ENCODE data around the gene PTPN14.

The PTPN14 gene

DNA sequence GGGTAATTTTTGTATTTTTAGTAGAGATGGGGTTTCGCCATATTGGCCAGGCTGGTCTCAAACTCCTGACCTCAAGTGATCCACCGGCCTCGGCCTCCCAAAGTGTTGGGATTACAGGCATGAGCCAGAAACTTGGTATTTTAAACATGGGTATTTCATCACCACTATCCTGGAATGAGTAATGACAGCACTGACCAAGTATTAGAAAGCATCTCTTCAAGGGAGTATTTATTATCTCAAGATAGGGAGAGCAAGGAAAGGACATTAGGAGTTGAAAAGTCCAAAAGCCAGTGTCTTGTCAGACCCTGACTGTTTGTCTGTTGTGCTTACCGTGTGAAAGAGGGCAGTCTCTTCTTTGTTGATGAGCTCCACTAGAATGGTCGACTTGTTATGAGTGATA, 156.8 kb downstream of the PTPN14 start:
- DNase-seq (ENCODE audit: low read depth): peak; percentile 87

DNA sequence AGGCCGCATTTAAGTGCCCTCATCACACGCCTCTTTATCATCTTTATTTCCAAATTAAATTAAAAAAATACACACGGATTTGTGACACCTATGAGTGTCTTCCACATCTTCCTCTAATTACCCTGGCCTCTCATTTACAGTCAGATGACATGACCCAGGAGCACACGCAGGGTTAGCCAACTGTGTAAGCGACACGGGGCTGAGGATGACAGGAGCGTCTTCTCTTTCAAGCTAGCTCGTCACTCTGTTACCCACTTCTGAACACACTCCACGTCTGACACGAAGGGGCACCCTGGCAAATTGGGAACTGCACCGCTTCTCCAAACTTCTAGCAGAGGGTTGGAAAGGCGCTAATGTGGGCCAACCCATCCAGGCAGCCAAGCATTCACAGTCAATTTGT, 158.3 kb downstream of the PTPN14 start:
- no peak for DNase-seq (ENCODE audit: low read depth)

DNA sequence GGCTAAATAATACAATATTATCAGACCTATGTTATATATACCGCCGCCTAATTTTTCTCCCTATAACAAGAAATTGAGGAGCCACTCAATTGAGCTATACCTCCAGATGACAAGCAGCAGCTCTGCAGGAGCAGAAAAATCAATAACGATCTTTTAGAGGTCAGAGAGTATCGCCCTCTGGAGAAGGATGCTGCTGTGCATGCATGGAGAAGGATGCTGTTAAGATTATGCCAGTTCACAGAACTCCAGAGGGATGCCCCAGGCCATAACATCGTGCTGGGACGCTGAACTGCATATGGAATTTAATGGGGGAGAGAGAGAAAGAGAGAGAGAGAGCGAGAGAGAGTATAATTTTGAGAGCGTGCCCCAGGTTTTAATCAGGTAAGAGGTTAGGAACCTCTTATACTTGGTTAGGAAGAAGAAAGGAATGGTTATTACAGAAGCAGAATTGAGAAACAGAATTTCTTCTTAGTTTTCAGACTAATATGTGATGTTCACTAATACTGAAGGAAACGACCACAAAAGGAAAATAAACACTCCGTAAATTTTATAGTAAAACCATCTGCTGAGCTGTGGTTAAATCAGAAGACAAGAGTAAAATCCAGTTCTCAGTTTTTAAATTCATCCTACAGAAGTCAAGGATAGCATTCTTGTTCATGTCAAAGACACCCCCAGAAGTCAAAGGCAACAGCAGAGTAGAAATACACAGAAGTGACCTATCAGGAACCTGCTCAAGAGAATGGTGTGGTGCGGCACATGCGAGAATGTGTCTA, 159.3 kb downstream of the PTPN14 start:
- DNase-seq (ENCODE audit: low read depth): no peak

DNA sequence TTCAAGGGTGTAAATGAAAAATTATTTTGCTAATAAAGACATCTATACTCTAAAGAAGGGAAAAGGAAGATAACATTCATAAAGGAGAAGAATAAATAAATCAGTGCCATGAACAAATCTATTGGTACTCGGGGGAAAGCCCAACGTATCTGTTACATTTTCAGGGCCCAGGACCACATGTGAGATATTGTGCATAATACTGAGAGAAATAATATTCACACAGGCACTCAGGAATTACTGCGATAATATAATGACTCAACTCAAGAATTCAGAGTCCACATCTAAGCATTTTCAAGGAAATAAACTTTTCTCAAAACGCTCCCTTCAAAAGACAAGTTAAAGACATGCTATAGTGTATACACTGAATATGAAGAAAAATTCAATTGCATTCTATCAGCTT, 161.7 kb downstream of the PTPN14 start:
- DNase-seq (ENCODE audit: low read depth): no peak

DNA sequence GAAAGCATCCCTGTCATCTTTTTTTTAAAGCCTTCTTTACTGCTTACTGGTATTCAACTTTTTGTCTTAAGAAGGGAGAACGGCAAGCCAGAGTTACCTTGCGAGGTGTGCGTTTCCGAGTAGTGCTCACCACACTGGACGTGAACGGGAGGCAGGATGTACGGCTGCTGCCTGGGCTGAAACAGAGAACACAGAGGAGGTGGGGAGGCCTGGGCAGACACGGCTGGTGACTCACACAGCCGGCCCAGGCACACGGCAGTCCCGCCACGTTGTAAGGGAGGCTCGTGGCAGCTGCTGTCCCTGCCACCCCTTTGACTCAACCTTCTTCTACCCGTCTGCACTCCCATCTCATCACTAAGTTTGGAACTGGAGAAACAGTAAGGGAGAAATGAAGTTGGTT, 164.7 kb downstream of the PTPN14 start:
- DNase-seq (ENCODE audit: low read depth): no peak

DNA sequence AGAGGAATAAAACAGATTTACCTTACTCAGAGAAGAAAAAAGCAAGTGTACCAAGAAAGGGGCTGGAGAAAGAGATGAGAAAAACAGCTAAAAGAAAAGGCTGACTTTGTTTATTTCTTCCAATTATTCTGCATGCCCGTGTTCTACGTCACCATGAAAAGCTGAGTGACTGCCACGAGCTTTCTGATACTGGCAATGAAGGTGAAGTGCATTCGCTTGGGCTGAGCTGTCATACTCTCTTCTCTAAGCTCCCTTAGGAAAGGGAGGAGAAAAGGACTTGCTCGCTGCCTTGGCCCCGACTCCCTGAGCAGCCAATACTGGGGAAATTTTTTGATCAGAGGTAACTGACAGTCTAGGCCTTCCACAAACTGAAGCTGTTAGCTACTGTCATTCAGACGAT, 165.1 kb downstream of the PTPN14 start:
- no peak for DNase-seq (ENCODE audit: low read depth)

DNA sequence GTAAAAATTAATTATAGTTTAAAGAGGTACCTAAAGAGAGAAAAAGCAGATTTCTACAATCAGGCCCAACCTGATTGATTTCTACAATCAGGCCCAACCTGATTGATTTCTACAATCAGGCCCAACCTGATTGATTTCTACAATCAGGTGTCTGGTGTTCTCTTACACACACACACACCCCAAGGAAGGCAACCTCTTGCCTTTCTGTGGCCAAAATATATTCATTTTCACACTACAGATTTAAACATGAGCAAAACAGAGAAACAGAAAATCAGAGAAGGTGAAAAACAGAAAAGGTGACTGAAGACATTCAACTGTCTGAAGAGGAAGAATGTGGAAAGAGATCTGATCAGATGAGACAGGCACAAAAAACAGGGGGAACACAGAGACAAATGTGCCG, 166.0 kb downstream of the PTPN14 start:
- no peak for DNase-seq (ENCODE audit: low read depth)

DNA sequence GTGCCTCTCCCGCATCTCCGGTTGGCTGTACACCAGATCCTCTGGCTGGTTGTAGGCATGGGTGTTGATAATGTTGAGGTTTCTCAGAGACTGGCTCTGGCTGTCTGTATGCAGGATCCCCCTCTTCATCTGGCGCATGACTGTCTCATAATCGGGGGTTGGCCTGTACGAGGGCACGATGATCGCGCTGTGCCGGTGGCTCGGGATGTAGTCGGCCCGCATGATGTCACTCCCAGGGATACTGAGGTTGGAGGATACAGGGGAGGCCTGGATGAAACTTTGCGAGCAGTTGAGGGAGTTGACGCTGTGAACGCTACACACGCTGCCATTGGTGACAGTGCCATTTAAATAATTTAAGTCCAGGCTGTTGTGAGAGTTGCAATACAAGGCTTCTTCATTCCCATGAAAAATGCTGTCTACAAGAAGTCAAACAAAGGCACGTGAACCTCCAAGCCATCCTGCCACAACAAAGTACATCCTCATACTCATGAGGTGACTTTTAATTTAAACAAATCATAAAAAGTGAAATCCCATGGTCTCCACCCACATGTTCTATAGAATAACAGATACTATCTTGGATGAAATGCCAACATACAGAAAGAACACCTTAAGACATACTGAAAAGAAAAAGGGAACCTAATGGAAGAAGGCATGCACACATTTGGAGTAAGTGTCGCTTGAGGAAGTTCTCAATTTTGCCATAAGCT, 166.9 kb downstream of the PTPN14 start:
- no peak for DNase-seq (ENCODE audit: low read depth)

DNA sequence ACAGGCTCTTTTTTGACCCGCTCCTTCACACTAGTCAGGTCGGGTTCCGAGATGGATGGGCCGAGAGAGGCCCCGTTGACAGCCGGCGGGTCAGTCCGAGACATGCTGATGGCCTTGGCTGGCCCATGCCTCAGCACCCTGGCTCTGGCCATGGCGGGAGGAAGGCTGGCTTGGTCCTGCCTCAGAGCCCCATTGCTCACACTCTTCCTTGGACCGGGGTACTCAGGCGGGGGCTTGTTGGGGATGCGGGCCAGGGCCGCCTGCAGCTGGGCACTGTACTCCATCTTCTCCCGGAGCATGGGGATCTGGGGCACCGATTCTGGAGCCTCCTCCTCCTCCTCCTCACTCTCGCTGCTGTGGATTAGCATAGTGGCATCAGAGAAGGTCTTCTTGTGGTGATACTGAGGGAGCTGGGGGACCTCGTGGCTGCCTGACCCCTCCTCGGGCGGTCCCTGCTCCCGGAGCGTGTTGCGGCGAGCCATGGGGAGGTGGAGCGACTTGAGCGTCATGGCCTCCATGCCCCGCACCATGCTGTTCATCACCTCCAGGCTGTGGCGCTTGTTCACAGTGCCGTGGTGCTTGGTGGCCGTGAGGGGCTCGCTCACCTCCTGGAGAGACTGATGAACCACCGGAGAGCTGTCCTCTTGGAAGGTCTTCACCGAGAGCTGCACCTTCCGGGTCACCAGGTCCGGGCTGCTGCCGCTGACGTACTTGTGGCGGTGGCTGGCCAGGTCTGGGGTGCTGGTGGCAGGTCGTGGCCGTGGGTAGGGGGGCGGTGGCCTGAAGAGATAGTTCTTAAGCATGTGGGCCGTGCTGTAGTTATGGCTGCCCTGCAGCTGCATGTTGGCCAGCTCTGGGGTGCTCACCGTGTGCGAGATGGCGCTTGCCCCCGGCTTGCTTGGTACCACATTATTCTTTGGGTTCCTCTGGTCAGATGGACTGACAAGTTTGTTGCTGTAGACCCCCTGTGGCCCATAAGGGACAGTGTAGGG, 167.7 kb downstream of the PTPN14 start:
- DNase-seq (ENCODE audit: low read depth): no peak

DNA sequence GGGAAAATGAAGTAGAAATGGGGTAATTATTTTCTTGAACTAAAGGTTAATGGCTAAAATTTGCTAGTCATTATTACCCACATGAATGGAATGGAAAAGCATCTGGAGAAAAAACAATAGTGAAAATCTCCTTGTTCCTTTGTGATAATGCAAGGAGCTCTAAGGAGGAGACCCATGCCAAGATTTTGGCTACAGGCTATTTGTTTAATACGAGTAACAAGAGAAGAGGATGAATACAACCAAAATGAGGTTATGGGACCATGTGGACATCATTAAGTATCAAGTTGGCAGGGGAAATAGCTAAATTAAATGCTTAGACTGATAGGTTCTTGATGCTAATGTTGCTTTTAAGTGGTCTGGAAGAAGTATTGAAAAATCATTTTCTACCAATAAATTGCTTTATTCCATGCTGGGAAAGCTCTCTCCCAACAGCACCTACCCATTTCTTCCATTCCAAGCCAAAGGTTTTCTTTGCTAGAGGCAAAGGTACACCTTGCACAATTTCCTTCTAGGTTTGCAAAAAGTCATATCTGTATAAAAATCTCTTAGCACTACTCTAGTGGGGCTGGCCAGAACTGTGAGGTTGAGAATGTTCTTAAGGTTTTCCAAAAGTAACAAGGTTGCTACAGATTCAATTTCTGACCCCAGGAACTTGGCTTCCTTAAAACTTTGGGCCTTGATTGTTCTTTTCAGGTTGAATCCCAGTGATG, 170.3 kb downstream of the PTPN14 start:
- no peak for DNase-seq (ENCODE audit: low read depth)

DNA sequence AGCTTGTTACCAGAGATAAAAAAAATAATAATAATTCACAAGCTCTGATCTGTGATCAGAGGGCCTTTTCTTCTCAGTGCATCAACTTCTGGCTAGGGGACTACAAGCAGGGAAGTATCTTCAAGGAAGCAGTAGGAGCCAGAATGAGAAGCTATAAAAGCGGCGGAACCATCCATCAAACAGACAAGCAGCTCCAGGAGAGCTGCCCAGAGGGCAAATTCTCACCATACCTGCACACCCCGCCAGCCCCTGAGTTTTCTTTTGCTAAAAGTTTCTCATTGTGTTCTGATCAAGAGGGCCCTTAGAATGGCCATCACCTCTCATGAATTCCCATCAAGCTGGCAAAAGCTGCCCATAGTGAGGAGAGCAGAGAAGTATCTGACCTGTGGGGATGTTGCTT, 171.0 kb downstream of the PTPN14 start:
- DNase-seq (ENCODE audit: low read depth): no peak

DNA sequence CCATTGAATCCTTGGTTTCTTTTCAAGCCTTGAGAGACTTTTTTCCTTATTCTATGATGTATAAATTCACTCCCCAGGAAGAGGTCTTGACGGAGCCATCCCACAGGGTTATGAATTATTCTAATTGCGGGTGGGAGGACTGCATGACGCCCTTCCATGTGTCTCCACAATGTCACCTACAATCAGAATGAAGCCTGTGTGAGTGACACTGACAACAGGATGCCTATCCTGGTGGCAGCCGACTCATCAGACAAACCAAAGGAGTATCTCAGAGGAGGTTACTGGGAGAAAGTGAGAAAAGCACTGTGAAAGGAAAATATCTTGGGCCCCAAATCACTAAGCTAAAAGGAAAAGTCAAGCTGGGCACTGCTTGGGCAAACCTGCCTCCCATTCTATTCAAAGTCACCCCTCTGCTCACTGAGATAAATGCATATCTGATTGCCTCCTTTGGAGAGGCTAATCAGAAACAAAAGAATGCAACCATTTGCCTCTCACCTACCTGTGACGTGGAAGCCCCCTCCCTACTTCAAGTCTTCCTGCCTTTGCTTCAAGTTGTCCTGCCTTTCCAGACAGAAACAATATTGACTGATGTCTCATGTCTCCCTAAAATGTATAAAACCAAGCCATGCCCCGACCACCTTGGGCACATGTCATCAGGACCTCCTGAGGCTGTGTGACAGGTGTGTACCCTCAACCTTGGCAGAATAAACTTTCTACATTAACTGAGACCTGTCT, 172.0 kb downstream of the PTPN14 start:
- DNase-seq (ENCODE audit: low read depth): no peak

DNA sequence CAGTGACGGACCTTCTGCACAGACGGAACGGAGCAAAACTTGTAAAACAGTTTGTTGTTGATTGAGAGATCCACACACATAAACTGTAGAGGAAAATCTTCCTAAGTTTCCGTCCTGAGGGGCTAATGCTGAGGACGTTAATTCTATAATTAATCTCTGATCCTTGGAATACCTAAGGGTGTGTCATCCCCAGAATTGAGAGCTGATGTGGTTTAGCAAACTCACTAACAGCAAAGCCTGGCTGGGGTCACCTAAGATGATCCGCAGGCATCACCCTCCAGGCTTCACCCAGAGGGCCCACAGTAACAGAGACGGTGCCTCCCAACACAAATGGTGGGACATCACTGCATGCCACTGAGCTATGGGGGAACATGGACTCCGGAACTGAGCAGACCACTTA, 172.9 kb downstream of the PTPN14 start:
- no peak for DNase-seq (ENCODE audit: low read depth)

DNA sequence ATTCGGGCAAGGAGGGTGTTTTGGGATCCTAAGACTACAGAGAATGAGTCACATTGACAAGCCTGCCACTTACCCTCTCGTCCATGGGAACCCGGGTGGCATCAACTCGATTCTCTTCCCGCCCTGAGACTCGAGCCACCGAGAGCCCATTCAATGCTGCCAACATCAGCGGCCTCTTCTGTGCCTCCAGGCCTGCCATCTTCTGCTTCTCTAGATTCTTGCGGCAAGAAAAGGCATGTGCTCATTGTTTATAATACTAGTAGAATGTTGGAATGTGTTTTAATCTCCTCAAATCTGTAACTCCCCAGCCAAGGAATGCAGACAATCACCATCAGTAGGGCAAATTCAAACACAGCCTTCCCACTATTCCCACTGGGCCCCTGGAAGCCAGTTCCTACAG, 173.5 kb downstream of the PTPN14 start:
- no peak for DNase-seq (ENCODE audit: low read depth)

DNA sequence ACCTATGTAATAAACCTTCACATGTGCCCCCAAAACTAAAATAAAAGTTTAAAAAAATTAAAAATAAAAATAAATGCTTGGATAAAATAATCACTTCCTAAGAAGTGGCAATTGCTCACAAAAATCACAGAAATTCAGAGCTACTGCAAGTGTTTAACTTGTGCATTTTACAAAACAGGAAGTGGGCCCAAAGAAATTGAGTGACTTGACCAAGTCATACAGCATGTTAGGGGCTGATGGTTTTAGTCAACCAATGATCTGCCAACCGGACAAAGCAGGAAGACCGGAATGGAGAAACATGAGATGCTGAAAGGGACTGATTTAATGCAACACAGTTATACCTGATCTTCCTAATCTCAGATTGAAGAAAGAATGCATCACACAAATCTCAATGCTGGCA, 173.9 kb downstream of the PTPN14 start:
- DNase-seq (ENCODE audit: low read depth): no peak

DNA sequence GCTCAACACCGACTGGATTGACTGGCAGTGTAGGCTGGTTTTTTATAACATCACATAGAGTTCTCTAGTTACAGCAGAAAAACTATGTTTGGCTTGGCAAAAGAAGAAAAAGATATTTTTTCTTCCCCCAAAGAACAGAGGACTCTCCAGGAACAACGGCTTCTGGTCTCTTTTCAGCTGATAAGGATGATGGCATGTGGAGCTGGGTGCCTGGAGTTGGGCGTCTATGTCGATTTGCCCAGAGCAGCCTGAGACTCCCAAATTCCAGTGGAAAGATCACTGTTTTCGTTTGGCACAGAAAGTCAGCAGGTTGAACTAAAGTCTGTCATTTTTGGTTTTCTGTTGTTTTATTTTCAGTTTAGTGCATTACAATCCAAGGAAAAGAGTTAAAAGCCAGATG, 179.3 kb downstream of the PTPN14 start:
- DNase-seq (ENCODE audit: low read depth): no peak

DNA sequence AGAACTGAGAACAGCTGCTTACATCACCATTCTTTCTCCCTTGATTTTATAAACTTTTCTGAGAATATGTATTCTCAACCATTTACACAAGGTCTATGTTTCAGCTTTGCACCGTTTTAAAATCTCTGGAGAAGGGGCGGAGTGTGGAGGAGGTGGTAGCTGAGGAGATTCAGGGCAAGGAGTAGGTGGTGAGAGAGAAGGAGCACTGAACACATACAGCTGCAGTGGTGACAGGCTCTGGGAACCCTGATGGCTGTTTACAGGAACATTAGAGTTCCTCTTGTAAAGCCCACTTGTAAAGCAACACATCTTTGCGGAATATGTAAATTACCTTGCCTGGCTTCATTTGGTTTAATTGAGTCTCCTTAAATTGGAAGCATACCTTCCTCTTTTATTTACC, 180.8 kb downstream of the PTPN14 start:
- DNase-seq (ENCODE audit: low read depth): no peak

DNA sequence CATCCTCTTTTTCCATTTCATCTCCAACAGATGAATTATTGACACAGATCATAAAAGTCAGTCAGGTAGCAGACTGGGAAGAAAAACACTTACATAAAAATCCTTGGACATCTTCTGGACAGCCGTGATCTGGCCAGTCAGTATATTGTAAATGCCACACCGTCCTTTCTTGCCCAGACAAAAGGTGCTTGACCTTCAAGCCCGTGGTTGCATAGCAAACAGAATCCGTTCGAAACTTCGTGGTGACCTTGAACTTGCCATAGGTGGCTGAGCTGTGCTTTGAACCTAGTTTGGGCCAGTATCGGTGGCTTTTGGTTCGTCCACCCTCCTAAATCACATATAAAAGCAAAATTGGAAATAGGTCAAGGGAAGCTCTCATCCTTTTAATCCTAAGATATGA, 182.0 kb downstream of the PTPN14 start:
- no peak for DNase-seq (ENCODE audit: low read depth)

DNA sequence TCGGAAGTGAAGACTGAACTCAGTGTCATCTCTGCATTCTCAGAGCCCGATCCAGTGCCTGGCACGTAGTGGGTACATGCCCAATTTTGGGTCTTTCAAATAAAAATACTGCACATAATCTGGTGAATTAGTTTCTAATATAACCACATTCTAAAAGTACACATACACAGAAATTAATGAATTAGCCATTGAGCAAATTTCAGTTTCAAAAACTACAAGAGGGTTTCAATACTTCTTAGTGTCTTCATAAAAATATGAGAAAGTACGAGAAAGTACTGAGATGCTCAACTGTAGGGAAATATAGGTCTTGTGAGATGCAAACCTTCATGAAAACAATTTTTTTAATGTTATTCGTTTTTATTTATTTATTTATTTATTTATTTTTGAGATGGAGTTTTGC, 183.6 kb downstream of the PTPN14 start:
- no peak for DNase-seq (ENCODE audit: low read depth)

DNA sequence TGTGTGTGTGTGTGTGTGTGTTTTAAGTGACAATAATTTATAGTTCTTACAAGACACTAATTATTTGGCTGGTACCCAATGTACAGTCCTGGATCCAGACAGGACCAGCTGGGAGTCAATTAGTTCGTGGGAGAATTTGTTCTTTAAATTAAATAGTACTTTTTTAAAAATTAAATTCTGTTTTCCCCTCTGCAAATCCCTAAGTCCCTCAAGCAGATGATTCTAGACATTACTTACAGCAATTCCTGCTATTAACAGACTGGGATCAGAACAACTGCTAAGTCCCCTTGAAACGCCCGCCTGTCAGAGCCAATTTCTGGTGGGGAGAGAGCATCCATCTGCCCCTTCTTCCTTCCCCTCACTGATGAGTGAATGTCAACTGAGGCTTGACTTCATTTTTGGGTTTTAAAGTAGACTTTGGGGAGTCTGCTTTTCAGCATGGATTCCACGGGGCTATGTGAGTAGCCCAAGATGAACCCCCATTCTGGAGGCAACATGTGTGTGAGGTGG, 186.6 kb downstream of the PTPN14 start:
- DNase-seq (ENCODE audit: low read depth): no peak

DNA sequence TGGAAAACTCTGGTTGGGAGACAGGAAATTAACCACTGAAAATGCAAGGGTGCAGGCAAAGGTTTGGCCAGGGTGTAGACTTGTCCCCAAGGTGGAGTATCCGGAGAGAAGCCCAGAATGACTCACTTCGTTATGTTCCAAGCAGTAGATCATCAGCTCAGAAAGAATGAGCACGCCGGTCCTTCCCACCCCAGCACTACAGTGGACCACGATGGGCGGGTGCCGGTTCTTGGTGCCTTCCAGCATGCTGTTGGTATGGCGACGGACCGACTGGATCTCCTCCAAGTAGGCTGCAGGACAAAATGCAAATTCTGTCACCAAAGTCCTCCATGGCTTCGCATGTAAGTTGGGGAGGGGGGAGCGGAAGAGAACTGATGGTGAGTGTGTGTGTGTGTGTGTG, 187.0 kb downstream of the PTPN14 start:
- no peak for DNase-seq (ENCODE audit: low read depth)
